GM15510 (cell line): ENCODE data around the gene JAG2.

ENCODE experiments used
- POLR2A ChIP-seq: IDR thresholded peaks from 3 replicates; pipeline ENCODE4 v1.6.1; 2011; ENCODE audit warnings: borderline replicate concordance; ENCODE audit not compliant: insufficient read length; ENCODE audit errors: extremely low read depth

JAG2 gene

DNA sequence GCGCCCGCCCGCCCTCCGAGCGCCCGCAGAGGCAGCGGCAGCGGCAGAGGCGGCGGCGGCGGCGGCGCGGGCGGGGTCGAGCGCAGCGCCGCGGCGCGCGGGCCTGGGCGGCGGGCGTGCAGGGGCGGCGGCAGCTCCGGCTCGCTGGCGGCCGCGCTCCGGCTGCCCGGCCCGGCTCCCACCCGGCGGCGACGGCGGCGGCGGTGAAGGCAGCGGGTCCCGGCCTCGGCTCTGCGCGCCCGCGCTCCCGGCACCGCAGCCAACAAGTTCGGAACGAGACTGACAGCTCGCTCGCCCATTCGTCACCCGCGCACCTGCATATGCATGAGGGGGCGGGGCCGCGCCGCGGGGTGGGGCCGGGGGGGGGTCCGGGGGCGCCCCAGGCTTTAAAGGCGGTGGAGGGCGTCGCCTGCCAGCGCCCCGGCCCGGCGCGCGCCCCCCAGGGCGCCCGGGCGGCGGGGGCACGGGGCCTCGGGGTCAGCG, at the start of gene JAG2:
TSS of gene JAG2 (minus strand) at position 281 of the 483 bp plus-strand sequence. CDS start 356 bp downstream, outside the sequence.
- TF ChIP-seq POLR2A, result no peak

DNA sequence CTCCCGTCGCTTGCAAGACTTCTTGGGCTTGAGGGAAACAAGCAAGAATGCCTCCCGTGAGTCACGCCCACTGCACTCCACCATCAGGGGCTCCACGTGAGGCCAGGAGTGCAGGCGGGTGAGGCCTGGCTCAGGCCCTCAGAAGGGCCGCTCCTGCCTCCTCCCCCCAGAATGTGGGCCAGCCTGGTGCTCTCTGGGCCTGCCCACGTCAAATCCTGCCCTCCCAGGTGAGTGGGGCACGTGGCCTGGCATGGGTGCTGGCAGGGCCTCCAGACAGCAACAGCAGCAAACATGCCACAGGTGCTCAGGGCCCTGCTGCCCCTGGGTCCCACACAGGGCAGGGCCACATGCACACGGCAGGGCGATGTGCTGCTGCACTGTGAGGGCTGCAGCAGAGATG, 49.2 kb upstream of the JAG2 start:
- no peak for TF ChIP-seq POLR2A

DNA sequence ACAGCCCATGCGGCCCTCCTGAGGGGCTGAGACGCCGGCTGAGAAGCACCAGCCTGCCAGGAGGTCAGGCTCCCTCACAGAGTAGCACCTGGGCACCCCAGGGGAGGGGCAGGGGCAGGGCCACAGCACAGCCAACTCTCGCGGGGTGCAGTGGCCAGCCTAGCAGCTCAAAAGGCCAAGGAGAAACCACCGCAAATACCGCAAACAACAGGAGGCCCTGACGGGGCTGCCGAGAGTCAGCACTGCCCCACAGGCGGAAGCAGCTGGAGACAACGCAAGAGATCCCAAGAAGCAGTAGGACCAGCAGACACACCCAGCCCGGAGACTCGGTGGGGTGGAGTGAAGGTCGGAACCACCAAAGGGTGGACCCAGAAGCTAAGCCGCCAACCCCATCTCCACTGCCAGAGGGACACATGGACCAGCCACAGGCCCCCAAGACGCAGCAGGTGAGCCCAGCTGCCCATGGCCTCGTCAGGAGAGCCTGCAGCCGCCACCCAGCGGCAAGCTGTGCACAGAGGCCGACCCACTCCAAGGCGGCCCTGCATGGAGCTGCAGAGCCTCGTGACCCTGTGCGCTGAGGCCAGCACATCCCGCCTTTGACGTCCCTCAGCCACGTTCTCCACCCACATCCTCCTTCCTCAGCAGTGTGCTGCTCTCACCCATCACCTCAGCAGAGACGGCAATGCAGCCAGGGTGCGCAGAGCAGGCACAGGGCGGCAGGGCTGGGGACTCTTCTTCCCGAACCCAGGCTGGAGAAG, 48.1 kb upstream of the JAG2 start:
- no peak for TF ChIP-seq POLR2A

DNA sequence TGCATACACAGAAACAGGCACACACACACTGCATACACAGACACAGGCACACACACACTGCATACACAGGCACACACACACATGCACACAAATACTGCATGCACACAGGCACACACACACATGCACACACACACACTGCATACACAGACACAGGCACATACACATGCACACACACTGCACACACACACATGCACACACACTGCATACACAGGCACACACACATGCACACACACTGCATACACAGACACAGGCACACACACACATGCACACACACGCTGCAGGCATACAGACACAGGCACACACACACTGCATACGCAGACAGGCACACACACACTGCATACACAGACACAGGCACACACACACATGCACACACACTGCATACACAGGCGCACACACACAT, 47.0 kb upstream of the JAG2 start:
- TF ChIP-seq POLR2A, result no peak

DNA sequence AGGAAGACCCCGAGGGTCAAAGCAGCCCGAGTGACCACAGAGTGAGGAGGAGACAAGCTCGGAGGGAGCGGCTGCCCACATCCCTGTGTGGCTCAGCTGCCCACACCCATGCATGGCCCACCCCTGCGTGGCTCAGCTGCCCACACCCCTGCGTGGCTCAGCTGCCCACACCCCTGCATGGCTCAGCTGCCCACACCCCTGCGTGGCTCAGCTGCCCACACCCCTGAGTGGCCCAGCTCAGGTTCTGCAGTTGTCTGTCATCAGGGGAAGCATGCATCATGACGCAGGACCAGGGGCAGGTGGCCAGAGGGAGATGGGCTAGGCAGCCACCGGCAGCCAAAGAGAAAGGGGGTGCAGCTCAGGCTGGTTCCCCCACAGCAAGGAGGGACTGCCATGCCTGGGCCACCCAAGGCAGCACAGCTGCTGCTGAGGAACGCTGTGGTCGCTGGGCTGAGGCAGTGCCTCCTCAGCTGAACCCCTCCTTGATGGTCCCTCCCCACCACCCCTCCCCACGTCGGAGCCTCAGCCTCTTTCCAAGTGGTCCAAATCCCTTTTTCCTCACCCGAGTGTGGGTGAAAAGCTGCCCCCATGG, 45.8 kb upstream of the JAG2 start:
- TF ChIP-seq POLR2A, result no peak

DNA sequence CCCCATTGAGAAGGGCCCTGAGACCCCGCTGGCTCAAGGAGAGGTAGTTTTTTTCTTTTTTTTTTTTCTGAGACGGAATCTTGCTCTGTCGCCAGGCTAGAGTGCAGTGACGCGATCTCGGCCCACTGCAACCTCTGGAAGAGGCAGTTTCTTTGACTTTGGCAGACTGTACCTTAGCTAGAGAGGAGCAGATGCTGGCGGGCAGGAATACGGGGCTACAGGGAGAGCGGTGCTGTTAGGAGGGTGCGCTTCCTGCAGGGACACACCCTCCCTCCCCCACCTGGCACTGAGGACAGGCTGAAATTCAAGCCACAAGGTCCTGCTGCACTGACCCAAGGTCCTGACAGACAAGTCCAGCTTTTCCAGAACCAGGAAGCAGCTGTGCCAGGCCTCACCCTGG, 44.8 kb upstream of the JAG2 start:
- TF ChIP-seq POLR2A, result no peak

DNA sequence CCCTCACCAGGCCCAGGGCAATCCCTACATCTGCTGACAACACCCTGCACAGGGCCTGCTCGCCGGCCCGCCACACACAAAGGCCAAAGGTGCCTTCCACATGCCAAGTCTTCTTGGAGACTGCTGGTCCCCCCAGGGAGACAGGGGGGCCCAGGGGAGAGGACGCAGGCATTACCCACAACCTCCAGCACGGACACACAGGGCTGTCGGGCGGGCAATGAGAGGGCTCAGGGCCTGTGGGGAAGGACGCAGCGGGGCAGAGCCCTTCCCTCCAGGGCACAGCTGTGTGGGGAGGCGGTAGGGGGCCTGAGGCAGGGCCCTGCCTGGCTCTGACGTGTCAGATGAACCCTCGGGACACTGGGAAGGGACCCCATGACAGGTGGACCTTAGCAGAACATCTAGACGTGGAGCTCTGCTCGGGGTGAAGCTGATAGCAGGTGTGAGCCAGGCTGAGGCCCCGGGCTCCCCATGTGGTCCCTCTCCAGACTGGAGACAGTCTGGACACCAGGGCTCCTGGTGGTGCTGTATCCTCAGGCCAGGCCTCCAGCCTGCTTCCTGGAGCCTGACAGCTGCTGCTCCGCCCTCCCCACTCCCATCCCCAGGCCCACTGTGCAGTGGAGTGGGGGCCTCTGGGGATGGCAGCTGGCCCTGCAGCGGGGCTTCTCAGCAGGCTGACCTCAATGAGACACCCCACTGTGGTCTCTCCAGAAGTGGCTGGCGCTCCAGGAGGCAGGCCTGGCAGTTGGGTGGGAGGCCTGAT, 44.1 kb upstream of the JAG2 start:
- no peak for TF ChIP-seq POLR2A

DNA sequence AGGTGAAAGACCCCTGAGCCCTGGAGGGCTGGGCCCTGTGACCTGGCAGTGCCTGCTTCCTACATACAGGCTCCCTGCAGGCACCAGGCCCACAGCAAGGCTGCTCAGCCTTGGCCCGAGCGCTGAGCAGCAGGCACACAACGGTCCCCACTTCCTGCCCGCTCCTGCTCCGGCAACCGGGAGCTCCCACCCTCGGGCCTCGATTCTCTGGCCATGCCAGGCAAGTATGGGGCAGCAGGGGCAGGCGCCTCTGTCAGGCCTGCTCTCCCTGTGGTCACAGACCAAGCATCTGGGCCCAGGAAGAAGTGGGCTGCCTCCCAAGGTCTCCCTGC, 43.1 kb upstream of the JAG2 start:
- no peak for TF ChIP-seq POLR2A

DNA sequence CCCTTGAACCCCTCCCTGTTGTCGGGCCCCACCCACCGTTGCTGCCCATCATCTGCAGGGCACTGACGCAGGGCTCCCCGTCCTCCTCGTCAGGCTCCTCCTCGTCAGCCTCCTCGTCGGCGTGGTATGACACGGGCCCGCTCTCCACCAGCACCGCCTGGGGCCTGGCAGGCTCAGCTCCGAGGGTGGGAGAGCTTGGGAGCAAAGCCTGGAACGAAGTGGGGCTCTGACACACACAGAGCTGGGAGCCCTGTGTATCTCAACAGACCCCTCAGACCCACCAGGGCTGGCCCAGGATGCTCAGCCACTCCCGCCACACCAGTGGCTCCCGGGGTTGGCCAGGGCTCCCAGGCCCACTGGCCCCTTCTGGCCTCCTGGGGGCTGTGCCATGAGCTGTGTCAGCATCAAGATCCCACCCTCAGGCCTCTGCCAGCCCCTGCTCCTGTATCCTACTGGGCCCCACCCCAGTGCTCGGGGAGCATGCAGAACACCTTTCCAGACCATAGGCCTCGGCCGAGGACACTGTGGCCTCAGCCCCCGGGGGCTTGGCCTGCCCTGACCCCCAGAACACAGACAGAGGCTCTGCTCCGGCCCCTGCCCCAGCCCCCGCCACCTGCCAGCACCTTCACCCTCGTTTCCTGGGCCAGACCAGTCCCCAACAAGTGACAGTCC, 42.6 kb upstream of the JAG2 start:
- TF ChIP-seq POLR2A, result no peak

DNA sequence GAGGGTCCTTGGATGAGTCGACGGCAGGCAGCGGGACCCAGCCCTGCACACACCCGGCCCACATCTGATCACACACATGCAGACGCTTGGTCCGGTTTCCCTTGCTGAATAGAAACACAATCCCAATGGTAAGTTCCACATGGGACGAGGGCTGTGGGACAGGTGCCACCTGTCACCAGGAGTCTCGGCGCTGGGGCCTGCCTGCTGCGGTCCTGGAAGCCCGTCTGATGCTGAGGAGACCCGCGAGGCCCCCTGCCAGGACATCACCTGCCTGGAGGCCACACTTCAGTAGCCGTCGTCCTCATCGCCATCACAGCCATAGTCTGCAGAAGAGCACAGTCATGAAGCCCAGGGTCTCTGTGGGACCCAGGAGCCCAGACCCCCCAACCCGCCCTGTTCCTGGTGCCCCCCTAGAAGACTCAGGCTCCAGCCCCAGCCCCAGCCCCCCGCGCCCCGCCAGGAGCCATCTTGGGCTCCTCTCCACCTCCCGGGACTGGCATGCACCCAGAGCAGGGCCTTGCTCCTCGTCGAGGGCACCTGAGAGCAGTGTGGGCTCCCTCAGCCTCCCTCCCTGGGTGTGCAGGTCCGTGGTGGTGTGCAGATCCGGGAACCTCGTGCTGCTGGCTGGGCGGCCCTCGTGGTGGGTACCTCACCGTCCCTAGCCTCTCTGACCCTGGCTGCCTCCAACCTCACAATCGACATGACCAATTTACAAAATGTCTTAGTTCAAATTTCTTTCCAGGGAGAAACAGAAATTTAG, 41.9 kb upstream of the JAG2 start:
- TF ChIP-seq POLR2A, result no peak

DNA sequence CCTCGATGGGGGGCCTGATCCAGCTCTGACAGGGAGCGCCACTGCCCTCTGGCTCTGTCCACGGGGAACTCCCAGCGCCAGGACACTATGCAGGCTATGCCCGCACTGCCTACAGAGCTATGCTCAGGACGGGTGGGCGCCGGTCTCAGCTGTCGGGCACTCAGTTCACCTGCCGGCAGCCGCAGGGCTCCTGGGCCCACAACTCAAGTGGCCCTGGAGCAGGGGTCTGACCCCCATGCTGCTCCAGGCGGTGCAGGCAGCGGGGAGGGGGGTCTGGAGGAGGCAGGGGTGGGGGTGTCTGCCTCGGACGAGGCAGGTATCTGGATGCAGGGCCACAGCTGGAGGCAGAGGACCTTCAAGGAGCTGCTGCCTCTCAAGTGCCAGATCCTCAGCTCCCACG, 41.1 kb upstream of the JAG2 start:
- TF ChIP-seq POLR2A, result no peak

DNA sequence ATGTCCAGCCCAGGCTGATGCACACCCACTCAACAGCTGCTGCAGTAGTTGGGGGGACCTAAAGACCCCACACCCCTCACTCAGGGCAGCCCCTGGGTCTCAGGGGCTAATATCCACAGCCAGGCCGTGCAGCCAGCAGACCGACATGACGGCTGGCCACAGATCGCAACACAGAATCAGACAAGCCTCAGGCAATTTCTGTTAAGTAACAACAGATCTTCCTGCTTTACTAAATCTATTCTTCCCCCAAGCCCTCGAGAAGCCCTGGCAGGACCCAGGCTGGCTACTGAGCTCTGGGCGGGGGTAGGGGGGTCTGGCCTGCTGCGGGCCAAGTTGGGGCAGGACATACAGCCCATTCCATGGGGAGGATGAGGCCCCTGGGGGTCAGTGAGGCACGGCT, 40.5 kb upstream of the JAG2 start:
- no peak for TF ChIP-seq POLR2A

DNA sequence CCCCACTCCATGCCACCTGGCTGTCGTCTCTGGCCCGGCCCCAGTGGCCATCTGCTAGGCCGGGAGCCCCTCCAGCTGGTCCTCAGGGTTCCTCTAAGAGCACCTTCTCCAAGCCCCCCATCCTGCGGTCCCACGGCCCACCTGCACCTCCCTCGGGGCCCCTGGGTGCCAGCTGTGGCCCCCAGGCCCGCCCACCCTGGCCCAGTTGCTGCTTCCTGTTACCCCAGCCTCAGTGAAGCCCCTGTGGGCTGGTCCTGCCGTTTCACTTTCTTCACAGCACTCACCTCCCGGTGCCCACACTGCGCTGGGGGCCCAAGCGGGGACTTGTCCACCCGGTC, 40.1 kb upstream of the JAG2 start:
- no peak for TF ChIP-seq POLR2A

DNA sequence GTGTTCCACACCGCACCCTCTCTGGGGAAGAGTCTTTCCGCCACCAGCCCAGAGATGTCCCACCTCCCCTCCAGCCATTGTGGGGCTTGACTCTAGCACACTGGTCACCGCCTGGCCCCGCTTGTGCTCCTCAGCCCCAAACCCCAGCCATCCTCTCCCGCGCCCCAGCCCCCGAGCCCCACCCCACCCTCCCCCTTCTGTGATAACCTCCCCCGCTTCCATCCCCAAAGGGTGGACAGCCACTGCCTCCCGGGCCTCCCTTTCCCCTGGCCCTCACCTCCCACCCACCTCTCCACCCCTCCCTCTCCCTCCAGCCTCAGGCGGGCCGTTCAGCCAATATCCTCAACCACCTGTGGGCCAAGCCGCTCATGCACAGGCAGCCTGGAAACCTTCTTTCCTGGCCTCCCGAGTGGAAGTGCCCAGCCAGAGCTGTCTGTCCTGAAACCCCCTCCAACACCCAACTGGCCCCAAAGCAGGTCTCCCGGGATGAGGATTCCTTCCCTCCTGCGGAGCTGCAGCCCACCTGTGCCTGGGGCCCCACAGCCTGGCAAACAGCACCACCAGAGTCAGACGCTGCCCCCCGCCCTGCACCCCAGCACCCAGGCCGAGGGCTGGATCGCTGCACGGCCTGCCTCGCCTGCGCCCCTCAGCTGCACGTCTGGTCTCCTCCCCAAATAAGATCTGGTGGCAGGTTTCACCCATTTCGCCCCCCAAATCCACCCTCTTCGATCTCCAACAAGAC, 39.6 kb upstream of the JAG2 start:
- no peak for TF ChIP-seq POLR2A
